Spleen (tissue), 7 donors: ENCODE data around the gene SPATS2.

Source experiments
- CTCF ChIP-seq, 11 experiments: fragments of 200-600 bp in 7 of 11; fragments of 450-650 bp in 4 of 11; sonication (generic) in 4 of 11; IDR thresholded peaks in 8 of 11; conservative IDR thresholded peaks in 3 of 11; 1 replicate in 7 of 11; 2 replicates in 4 of 11; pipeline versions ENCODE4 v1.4.0 to v1.8.0; 2016 to 2021; ENCODE audit warnings: antibody characterized with exemption in 11 of 11, inconsistent platforms in 4 of 11, mild to moderate bottlenecking in 1 of 11
- POLR2A ChIP-seq, 3 donors: fragments of 450-650 bp; IDR thresholded peaks; one replicate each; pipeline ENCODE4 v1.5.1; 2017; ENCODE audit warnings: antibody characterized with exemption in 3 of 3, mild to moderate bottlenecking in 1 of 3
- donor health status: DM: no; HTN: no; CAD: no; lungs with moderate emphysema.
- donor health status: DM: no; HTN: no; CAD: no.
- donor health status: DM: no; HTN: no; CAD: no.

GRCh38 chr12:49328816-49329215 lies 38.4 kb upstream of the SPATS2 start:
- TF ChIP-seq CTCF (IDR thresholded peaks at IDR 0.05 in 8 of 11, conservative IDR thresholded peaks at IDR 0.05 in 3 of 11), result no peak
- no peak for TF ChIP-seq POLR2A (IDR thresholded peaks at IDR 0.05)
